ENCODE results near the gene PIK3R6.
A peak's percentile ranks its signal among the peaks of the same experiment; 100 is the strongest.
"Not testable (repeated sequence)": the region's sequence is repeated elsewhere in the genome, so short reads cannot be mapped to it uniquely, and the experiment has no call there.

Gene PIK3R6

DNA sequence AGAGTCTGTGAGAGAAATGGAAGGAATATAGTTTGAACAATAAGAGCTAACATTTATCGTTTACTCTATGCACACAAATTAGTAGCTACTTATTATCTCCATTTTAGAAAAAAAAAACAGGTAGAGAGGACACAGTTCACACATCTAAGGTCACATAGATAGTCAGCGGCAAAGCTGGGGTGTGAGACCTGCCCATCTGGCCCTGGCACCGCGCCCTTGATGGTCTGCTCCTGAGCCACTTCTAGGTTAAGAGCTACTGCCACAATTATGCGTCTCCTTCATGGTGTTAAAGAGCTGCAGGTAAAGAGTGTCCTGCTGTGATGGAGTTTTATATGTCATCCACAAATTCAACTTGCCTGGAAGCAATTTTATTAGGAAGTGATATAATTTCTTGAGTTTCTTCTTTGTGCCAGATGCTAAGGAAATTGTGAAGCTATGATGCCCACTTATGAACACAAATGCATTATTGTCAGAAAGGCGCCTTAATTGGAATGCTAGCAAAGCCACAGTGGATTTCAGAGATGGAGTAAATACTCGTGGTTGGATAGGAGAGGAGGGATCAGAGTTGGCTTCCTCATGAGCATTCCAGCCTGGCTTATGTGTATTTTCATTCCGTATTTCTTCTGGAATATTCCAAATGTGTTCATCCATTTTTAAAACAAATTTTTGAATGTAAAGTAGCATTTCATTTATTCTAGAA, 47.0 kb downstream of the PIK3R6 start:
- Histone ChIP-seq H3K27me3 (replicated peaks in 2 of 5; ENCODE audit: control insufficient read depth in 4 of 5, insufficient read depth in 5 of 5, low read length in 4 of 5) (no peaks in the 10 kb centered on the region), H3K4me1 (ENCODE audit: control extremely low read depth in 1 of 4, control insufficient read depth in 4 of 4, insufficient read depth in 4 of 4, low read length in 3 of 4) (no peaks in the 10 kb centered on the region), H3K27ac (ENCODE audit: insufficient read depth in 1 of 2, low read depth in 1 of 2, low read length in 2 of 2, poor library complexity in 1 of 2, severe bottlenecking in 2 of 2) (no peak overlapping the region), H3K4me3 (ENCODE audit: control insufficient read depth in 1 of 7, extremely low read depth in 1 of 7, insufficient read depth in 4 of 7, low read depth in 2 of 7, low read length in 6 of 7) (no peak overlapping the region), H3K9me3 (ENCODE audit: control extremely low read depth in 1 of 5, control insufficient read depth in 4 of 5, insufficient read depth in 2 of 5, low read depth in 1 of 5, low read length in 4 of 5) (peaks cover 0 to 7% (median 0%) of the 10 kb centered on the region in 5 experiments), H3K36me3 (ENCODE audit: control insufficient read depth in 4 of 4, insufficient read depth in 4 of 4, low read length in 3 of 4) (peaks cover 2 to 6% (median 4%) of the 10 kb centered on the region in 4 experiments)
- CTCF ChIA-PET = no interaction called here
- POLR2A ChIA-PET = interaction anchor here (0.6 kb wide), 1 partner anchor 80 kb away, joined by 3 read pairs; no protein-coding TSS in a partner anchor
- 97% methylated on average over 4 of the region's 8 CpGs for WGBS (ENCODE audit: insufficient coverage)
- no peak for DNase-seq

DNA sequence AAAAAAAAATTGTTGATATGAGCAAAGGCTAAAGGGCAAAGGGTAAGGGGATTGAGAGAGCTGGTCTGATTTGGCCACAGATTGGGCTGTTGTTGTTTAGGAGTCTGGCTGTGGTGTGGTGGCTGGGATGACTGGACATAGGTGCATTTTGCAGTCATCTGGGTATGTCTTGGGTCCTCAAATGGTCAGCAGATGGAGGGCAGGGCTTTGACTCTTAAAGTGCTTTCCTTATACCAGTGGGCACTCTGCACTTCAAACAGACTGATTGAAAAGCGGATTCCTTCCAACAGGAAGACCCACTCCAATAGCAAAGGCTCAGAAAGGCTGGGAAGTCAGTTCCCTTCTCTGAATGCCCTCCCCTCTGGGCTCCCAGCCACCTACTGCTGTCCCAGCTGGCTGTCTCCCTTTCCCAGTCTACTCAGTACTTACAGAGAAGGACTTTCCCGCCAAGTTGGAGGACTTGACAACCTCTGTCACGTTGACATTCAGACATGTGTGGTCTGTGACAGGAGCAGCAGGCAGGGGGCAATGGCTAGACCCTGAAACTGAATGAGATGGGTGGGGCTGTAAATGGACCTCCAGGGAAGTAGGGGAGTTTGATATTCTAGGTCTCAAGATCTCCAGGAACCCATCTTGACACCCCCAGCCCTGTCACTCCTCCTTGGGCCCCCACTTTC, 48.7 kb downstream of the PIK3R6 start:
- H3K4me1 ChIP-seq (ENCODE audit: control extremely low read depth in 1 of 4, control insufficient read depth in 4 of 4, insufficient read depth in 4 of 4, low read length in 3 of 4) = no peaks in the 10 kb centered on the region
- WGBS (ENCODE audit: insufficient coverage) = 89% methylated on average over 3 of the region's 3 CpGs
- no peak overlapping the region for H3K4me3 ChIP-seq (ENCODE audit: control insufficient read depth in 1 of 7, extremely low read depth in 1 of 7, insufficient read depth in 4 of 7, low read depth in 2 of 7, low read length in 6 of 7)
- ChIA-PET CTCF (no interaction called here), POLR2A (no interaction called here)
- peaks cover 3 to 6% (median 5%) of the 10 kb centered on the region in 4 experiments for H3K36me3 ChIP-seq (ENCODE audit: control insufficient read depth in 4 of 4, insufficient read depth in 4 of 4, low read length in 3 of 4)
- H3K27ac ChIP-seq (ENCODE audit: insufficient read depth in 1 of 2, low read depth in 1 of 2, low read length in 2 of 2, poor library complexity in 1 of 2, severe bottlenecking in 2 of 2) = no peak overlapping the region
- no peaks in the 10 kb centered on the region for H3K9me3 ChIP-seq (ENCODE audit: control extremely low read depth in 1 of 5, control insufficient read depth in 4 of 5, insufficient read depth in 2 of 5, low read depth in 1 of 5, low read length in 4 of 5)
- H3K27me3 ChIP-seq (replicated peaks in 2 of 5; ENCODE audit: control insufficient read depth in 4 of 5, insufficient read depth in 5 of 5, low read length in 4 of 5) = no peaks in the 10 kb centered on the region
- DNase-seq = no peak

DNA sequence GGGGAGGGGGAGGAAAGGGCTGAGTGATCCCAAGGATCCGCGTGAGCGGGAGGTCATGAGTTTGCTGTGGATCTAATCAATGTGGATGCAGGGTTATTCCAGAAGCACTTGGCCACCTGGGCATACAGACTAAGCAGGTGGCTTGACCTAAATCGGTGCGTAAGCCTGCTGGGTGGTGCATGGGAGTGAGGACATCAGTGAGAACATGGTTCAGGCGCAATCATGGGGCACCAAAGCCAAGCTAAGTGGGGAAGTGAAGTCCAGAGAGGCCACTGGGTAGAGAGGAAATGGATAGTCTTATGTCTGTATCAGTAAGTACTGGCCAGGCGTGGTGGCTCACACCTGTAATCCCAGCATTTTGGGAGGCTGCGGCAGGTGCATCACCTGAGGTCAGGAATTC, 49.4 kb downstream of the PIK3R6 start:
- no peak for DNase-seq
- 100% methylated on average over 8 of the region's 8 CpGs for WGBS (ENCODE audit: insufficient coverage)
- CTCF ChIA-PET = no interaction called here

DNA sequence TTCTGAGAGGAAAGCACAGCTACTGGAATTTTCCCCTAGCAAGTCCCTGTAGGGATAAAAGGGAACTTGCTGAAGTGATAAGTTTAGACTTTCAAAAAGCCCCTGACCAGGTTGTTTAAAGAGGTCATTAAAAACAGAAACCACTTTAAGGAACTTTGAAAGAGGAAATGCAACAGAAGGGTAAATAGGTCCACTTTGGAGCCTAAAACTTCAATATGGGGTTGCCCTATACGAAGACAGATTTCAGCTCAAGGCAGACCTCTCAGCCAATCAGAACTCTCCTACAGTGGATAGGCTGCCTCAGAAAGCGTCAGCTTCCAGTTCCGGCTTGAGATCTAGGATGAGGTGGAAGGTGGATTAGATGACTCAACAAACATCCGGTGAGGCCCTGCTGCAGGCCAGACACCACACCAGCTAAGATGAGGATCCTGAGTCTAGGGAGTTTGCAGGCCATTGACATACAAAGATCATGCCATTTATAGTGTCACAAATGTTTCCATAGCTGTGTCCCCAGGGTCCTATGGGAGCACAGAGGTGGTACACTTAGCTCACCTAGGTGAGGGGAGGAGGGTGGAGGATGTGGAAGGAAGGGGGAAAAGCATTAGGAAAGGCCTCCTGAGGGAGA, 60.4 kb downstream of the PIK3R6 start:
- H3K36me3 ChIP-seq (ENCODE audit: control insufficient read depth in 4 of 4, insufficient read depth in 4 of 4, low read length in 3 of 4) = peaks cover 4 to 39% (median 12%) of the 10 kb centered on the region in 4 experiments
- H3K4me3 ChIP-seq (ENCODE audit: control insufficient read depth in 1 of 7, extremely low read depth in 1 of 7, insufficient read depth in 4 of 7, low read depth in 2 of 7, low read length in 6 of 7) = no peak overlapping the region
- no peak overlapping the region for H3K27ac ChIP-seq (ENCODE audit: insufficient read depth in 1 of 2, low read depth in 1 of 2, low read length in 2 of 2, poor library complexity in 1 of 2, severe bottlenecking in 2 of 2)
- WGBS (ENCODE audit: insufficient coverage) = 60% methylated on average over 1 of the region's 4 CpGs
- DNase-seq = peak; percentile 12 to 56 (median 52)
- peaks cover 0 to 18% (median 8%) of the 10 kb centered on the region in 4 experiments for H3K4me1 ChIP-seq (ENCODE audit: control extremely low read depth in 1 of 4, control insufficient read depth in 4 of 4, insufficient read depth in 4 of 4, low read length in 3 of 4)
- H3K27me3 ChIP-seq (replicated peaks in 2 of 5; ENCODE audit: control insufficient read depth in 4 of 5, insufficient read depth in 5 of 5, low read length in 4 of 5) = no peaks in the 10 kb centered on the region
- peaks cover 2 to 23% (median 8%) of the 10 kb centered on the region in 5 experiments for H3K9me3 ChIP-seq (ENCODE audit: control extremely low read depth in 1 of 5, control insufficient read depth in 4 of 5, insufficient read depth in 2 of 5, low read depth in 1 of 5, low read length in 4 of 5)
- ChIA-PET POLR2A (no interaction called here), CTCF (interaction anchor here (0.6 to 1.1 kb wide), 3 partner anchors 15 to 314 kb away, joined by 3 to 5 read pairs (median 3); no protein-coding TSS in a partner anchor)

More for the DNA sequence above, 49.4 kb downstream of the PIK3R6 start:
- Histone ChIP-seq H3K27ac (ENCODE audit: insufficient read depth in 1 of 2, low read depth in 1 of 2, low read length in 2 of 2, poor library complexity in 1 of 2, severe bottlenecking in 2 of 2) (no peak overlapping the region), H3K9me3 (ENCODE audit: control extremely low read depth in 1 of 5, control insufficient read depth in 4 of 5, insufficient read depth in 2 of 5, low read depth in 1 of 5, low read length in 4 of 5) (peaks cover 0 to 5% (median 0%) of the 10 kb centered on the region in 5 experiments), H3K36me3 (ENCODE audit: control insufficient read depth in 4 of 4, insufficient read depth in 4 of 4, low read length in 3 of 4) (peaks cover 0 to 10% (median 4%) of the 10 kb centered on the region in 4 experiments), H3K27me3 (replicated peaks in 2 of 5; ENCODE audit: control insufficient read depth in 4 of 5, insufficient read depth in 5 of 5, low read length in 4 of 5) (no peaks in the 10 kb centered on the region), H3K4me3 (ENCODE audit: control insufficient read depth in 1 of 7, extremely low read depth in 1 of 7, insufficient read depth in 4 of 7, low read depth in 2 of 7, low read length in 6 of 7) (no peak overlapping the region), H3K4me1 (ENCODE audit: control extremely low read depth in 1 of 4, control insufficient read depth in 4 of 4, insufficient read depth in 4 of 4, low read length in 3 of 4) (no peaks in the 10 kb centered on the region)
- POLR2A ChIA-PET = no interaction called here

DNA sequence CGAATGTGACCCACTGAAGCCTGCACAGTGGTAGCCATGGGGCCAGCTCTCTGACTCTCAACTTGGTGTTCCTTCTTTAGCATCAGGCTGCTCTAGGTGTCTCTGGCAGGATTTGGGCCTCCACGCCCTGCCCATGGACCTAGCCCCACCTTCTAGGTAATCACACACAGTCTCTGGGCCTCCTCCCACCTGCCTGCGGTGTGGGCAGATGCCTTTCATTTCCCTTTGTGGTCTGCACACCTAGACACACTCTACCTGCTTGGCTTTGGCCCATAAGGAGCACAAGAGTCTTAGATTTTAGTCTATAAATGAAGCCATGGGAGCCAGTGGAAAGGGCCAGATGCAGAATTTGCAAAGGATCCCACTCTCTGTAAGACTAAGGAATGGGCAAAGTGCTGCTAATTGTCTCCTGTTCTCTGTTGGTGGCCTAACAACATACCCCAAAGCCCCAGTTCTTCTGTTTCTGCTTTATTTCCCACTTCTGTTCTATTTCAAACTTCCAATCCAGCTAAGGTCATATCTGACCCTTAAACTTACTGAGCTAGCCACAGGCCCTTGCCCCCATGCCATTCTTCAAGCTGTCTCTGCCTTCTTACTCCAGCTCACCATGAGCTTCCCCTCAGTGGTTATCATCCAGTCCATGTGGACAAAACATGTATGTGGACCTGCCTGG, 61.1 kb downstream of the PIK3R6 start:
- ChIA-PET POLR2A (no interaction called here), CTCF (interaction anchor here (1.1 to 1.7 kb wide), 3 partner anchors 10 to 88 kb away, joined by 4 to 6 read pairs (median 5); no protein-coding TSS in a partner anchor)
- Histone ChIP-seq H3K36me3 (ENCODE audit: control insufficient read depth in 4 of 4, insufficient read depth in 4 of 4, low read length in 3 of 4) (peaks cover 4 to 37% (median 12%) of the 10 kb centered on the region in 4 experiments), H3K9me3 (ENCODE audit: control extremely low read depth in 1 of 5, control insufficient read depth in 4 of 5, insufficient read depth in 2 of 5, low read depth in 1 of 5, low read length in 4 of 5) (peaks cover 2 to 23% (median 6%) of the 10 kb centered on the region in 5 experiments), H3K27ac (ENCODE audit: insufficient read depth in 1 of 2, low read depth in 1 of 2, low read length in 2 of 2, poor library complexity in 1 of 2, severe bottlenecking in 2 of 2) (no peak overlapping the region), H3K4me3 (ENCODE audit: control insufficient read depth in 1 of 7, extremely low read depth in 1 of 7, insufficient read depth in 4 of 7, low read depth in 2 of 7, low read length in 6 of 7) (no peak overlapping the region), H3K4me1 (ENCODE audit: control extremely low read depth in 1 of 4, control insufficient read depth in 4 of 4, insufficient read depth in 4 of 4, low read length in 3 of 4) (peaks cover 0 to 18% (median 8%) of the 10 kb centered on the region in 4 experiments), H3K27me3 (replicated peaks in 2 of 5; ENCODE audit: control insufficient read depth in 4 of 5, insufficient read depth in 5 of 5, low read length in 4 of 5) (no peaks in the 10 kb centered on the region)
- DNase-seq = no peak
- WGBS (ENCODE audit: insufficient coverage) = 96% methylated on average over 3 of the region's 3 CpGs

DNA sequence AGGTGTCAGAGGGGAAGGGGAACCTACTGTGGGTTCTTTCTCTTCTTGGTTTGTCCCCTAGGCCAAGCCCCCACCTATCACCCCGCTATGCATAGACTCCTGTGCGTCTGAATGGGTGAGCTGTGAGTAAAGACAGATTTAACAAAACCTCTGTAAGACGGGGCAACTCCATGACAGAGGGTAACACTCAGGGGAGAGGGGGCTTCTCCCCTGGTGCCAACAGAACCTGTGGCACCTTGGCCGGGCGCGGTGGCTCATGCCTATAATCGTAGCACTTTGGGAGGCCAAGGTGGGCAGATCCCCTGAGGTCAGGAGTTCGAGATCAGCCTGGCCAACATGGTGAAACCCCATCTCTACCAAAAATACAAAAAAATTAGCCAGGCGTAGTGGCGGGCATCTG, 62.1 kb downstream of the PIK3R6 start:
- 100% methylated on average over 8 of the region's 10 CpGs for WGBS (ENCODE audit: insufficient coverage)
- Histone ChIP-seq H3K9me3 (ENCODE audit: control extremely low read depth in 1 of 5, control insufficient read depth in 4 of 5, insufficient read depth in 2 of 5, low read depth in 1 of 5, low read length in 4 of 5) (peaks cover 0 to 18% (median 2%) of the 10 kb centered on the region in 5 experiments), H3K4me1 (ENCODE audit: control extremely low read depth in 1 of 4, control insufficient read depth in 4 of 4, insufficient read depth in 4 of 4, low read length in 3 of 4) (peaks cover 0 to 18% (median 8%) of the 10 kb centered on the region in 4 experiments), H3K36me3 (ENCODE audit: control insufficient read depth in 4 of 4, insufficient read depth in 4 of 4, low read length in 3 of 4) (peaks cover 4 to 29% (median 13%) of the 10 kb centered on the region in 4 experiments)
- POLR2A ChIA-PET; H3K27me3 ChIP-seq (replicated peaks in 2 of 5; ENCODE audit: control insufficient read depth in 4 of 5, insufficient read depth in 5 of 5, low read length in 4 of 5); H3K4me3 ChIP-seq (ENCODE audit: control insufficient read depth in 1 of 7, extremely low read depth in 1 of 7, insufficient read depth in 4 of 7, low read depth in 2 of 7, low read length in 6 of 7); H3K27ac ChIP-seq (ENCODE audit: insufficient read depth in 1 of 2, low read depth in 1 of 2, low read length in 2 of 2, poor library complexity in 1 of 2, severe bottlenecking in 2 of 2): not testable (repeated sequence)
- peak in 1 of 3 donors; percentile 17 for DNase-seq
- CTCF ChIA-PET = interaction anchor here (1.0 to 1.8 kb wide), 7 partner anchors 9 to 53 kb away, joined by 3 to 6 read pairs (median 4); no protein-coding TSS in a partner anchor
